ENCODE data around the gene R3HDM4. TPM values are rescaled to one million over a fixed set of nuclear protein-coding genes. Genes with fewer than 3 reads are reported as not detected.

R3HDM4 gene
- total and polyA plus RNA-seq, 9 of the 15 experiments (the other 6 are each of a cell fraction or from before 2014, with no cell fraction given), result 3.2 to 154 (median 59.0) TPM

GRCh38 chr19:925087-925525 lies 12.1 kb upstream of the R3HDM4 start (continued):
- TF ChIP-seq ZNF609 (CRISPR knock-in tag; IDR thresholded peaks at IDR 0.05; ENCODE audit: borderline replicate concordance) (no peak), MEIS2 (IDR thresholded peaks at IDR 0.05; ENCODE audit: partially characterized antibody) (peak; percentile 14), PHB2 (IDR thresholded peaks at IDR 0.05; ENCODE audit: low read depth) (no peak), ETV5 (CRISPR knock-in tag; IDR thresholded peaks at IDR 0.05; ENCODE audit: low read depth) (peak; percentile 74; the same call in 1 of the 2 replicates), U2AF1 (optimal IDR thresholded peaks at IDR 0.05; ENCODE audit: low read depth, low read length) (no peak), MTA1 (IDR thresholded peaks at IDR 0.05; ENCODE audit: borderline replicate concordance) (no peak), CBFA2T2 (conservative IDR thresholded peaks at IDR 0.05) (no peak), RCOR1 (IDR thresholded peaks at IDR 0.05; ENCODE audit: borderline replicate concordance in 1 of 2, low read depth in 2 of 2, low read length in 2 of 2) (peak in 1 of 2 experiments; percentile 71; a peak in 1 of 4 replicates), YBX1 (IDR thresholded peaks at IDR 0.05) (no peak), SRSF1 (IDR thresholded peaks at IDR 0.05; ENCODE audit: low read depth, low read length) (no peak), SMARCA5 (IDR thresholded peaks at IDR 0.05) (peak; percentile 95; the same call in 1 of the 2 replicates), PHF8 (IDR thresholded peaks at IDR 0.05; ENCODE audit: borderline replicate concordance, low read length) (peak; percentile 6; the same call in 1 of the 2 replicates), NFYB (IDR thresholded peaks at IDR 0.05; ENCODE audit: extremely low read depth, insufficient read length) (no peak), RAD21 (CRISPR knock-in tag; conservative IDR thresholded peaks at IDR 0.05 in 1 of 2, IDR thresholded peaks at IDR 0.05 in 1 of 2) (peak in 1 of 2 experiments; percentile 29; a peak in 1 of 4 replicates), ZNF551 (CRISPR knock-in tag; IDR thresholded peaks at IDR 0.05) (no peak), NRF1 (conservative IDR thresholded peaks at IDR 0.05 in 1 of 2, IDR thresholded peaks at IDR 0.05 in 1 of 2) (no peak), DLX4 (CRISPR knock-in tag; IDR thresholded peaks at IDR 0.05) (no peak), ZFP1 (CRISPR knock-in tag; IDR thresholded peaks at IDR 0.05) (no peak), SP1 (CRISPR knock-in tag; IDR thresholded peaks at IDR 0.05) (0 out of 2 replicates have a peak, but pooled peaks have one; percentile 16), ZBTB8A (IDR thresholded peaks at IDR 0.05; ENCODE audit: partially characterized antibody) (no peak)
- TF ChIP-seq, protein P1, sequence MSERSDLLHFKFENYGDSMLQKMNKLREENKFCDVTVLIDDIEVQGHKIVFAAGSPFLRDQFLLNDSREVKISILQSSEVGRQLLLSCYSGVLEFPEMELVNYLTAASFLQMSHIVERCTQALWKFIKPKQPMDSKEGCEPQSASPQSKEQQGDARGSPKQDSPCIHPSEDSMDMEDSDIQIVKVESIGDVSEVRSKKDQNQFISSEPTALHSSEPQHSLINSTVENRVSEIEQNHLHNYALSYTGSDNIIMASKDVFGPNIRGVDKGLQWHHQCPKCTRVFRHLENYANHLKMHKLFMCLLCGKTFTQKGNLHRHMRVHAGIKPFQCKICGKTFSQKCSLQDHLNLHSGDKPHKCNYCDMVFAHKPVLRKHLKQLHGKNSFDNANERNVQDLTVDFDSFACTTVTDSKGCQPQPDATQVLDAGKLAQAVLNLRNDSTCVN (CRISPR knock-in tag; IDR thresholded peaks at IDR 0.05), result no peak

Data from K562 (cell line).